A549 treated with Mapracorat at 1 μM for 4 hours (cell line): ENCODE results near the gene GRAMD1C. TPM values are rescaled to one million over a fixed set of nuclear protein-coding genes. Genes with fewer than 3 reads are reported as not detected.

ENCODE experiments used
- total RNA-seq: library from RNA; stranded (reverse); fragments of 200-300 nt; extraction: Qiagen RNA extraction; gene quantifications from 5 replicates; pipeline ENCODE4 v1.2.3, GENCODE V29; 2022

Gene GRAMD1C
- 0.34 to 0.63 TPM (median 0.41 TPM) in 5 replicates for total RNA-seq

GRCh38 chr3:113838631-113839209, at the start of gene GRAMD1C:
Gene GRAMD1C (plus strand): TSS chr3:113838788. CDS start chr3:113838910, 122 bp downstream.

GRCh38 chr3:113947372-113948014, 108.9 kb downstream of the GRAMD1C start, which contains the start of gene ZDHHC23:
Gene ZDHHC23 (plus strand): TSS chr3:113948013. CDS start chr3:113948803, 790 bp downstream.

Other genes with a start within 250 kb of the GRAMD1C start
- gene USF3, start 142.1 kb upstream of the GRAMD1C start, total RNA-seq = 2.4 to 2.9 TPM (median 2.6 TPM) in 5 replicates
- gene NAA50, start 92.5 kb upstream of the GRAMD1C start, total RNA-seq = 137 to 161 TPM (median 148 TPM) in 5 replicates
- gene ATP6V1A, start 91.8 kb upstream of the GRAMD1C start, total RNA-seq = 15.9 to 24.4 TPM (median 18.6 TPM) in 5 replicates
- gene ZDHHC23, start 109.2 kb downstream of the GRAMD1C start, total RNA-seq = 3.0 to 3.9 TPM (median 3.5 TPM) in 5 replicates
- gene CCDC191, start 217.7 kb downstream of the GRAMD1C start, total RNA-seq = 1.5 to 2.1 TPM (median 1.5 TPM) in 5 replicates
- 20.8 to 25.1 TPM (median 23.2 TPM) in 5 replicates for gene QTRT2, start 217.9 kb downstream of the GRAMD1C start, total RNA-seq